GM23338 (cell line): Measurements from ENCODE around the gene FCSK. TPM values are rescaled to one million over a fixed set of nuclear protein-coding genes. Genes with fewer than 3 reads are reported as not detected.
"Not testable (repeated sequence)": the region's sequence is repeated elsewhere in the genome, so short reads cannot be mapped to it uniquely, and the experiment has no call there.

Source experiments
- ATAC-seq: fragments of 200-7000 bp; cut with Tn5 transposase; 3 replicates; pipeline ENCODE4 v1.9.1; 2020
- DNase-seq: peaks from one replicate; pipeline ENCODE4 v3.0.0-alpha.2; 2015; ENCODE audit warnings: low spot score
- H2AFZ ChIP-seq: fragments of 200-600 bp; sonication (generic); 2 replicates; pipeline ENCODE4 v1.8.0; 2016; ENCODE audit warnings: antibody characterized with exemption, mild to moderate bottlenecking, moderate library complexity
- H3F3A ChIP-seq: fragments of 200-600 bp; sonication (generic); replicated peaks from 2 replicates; pipeline ENCODE4 v1.8.0; 2017; ENCODE audit warnings: antibody characterized with exemption, mixed run types, low read depth
- H3K27ac ChIP-seq: fragments of 200-600 bp; sonication (generic); 2 replicates; pipeline ENCODE4 v1.6.1; 2016; ENCODE audit warnings: low read depth
- H3K27me3 ChIP-seq: fragments of 200-600 bp; sonication (generic); 2 replicates; pipeline ENCODE4 v1.8.0; 2016; ENCODE audit warnings: mild to moderate bottlenecking, mixed run types, moderate library complexity; ENCODE audit not compliant: insufficient read depth
- H3K36me3 ChIP-seq: fragments of 200-600 bp; sonication (generic); 2 replicates; pipeline ENCODE4 v1.8.0; 2016; ENCODE audit warnings: mild to moderate bottlenecking; ENCODE audit not compliant: insufficient read depth
- H3K4me1 ChIP-seq: fragments of 200-600 bp; sonication (generic); 2 replicates; pipeline ENCODE4 v1.8.0; 2016; ENCODE audit warnings: mild to moderate bottlenecking, moderate library complexity; ENCODE audit not compliant: insufficient read depth
- H3K4me2 ChIP-seq: fragments of 200-600 bp; sonication (generic); 2 replicates; pipeline ENCODE4 v1.7.1; 2017; ENCODE audit warnings: mixed run types
- H3K4me3 ChIP-seq: fragments of 200-600 bp; sonication (generic); 2 replicates; pipeline ENCODE4 v1.6.1; 2016; ENCODE audit warnings: mixed run types
- H3K79me2 ChIP-seq: fragments of 200-600 bp; sonication (generic); replicated peaks from 2 replicates; pipeline ENCODE4 v1.8.0; 2017; ENCODE audit warnings: mild to moderate bottlenecking; ENCODE audit not compliant: insufficient read depth
- H3K9me2 ChIP-seq: fragments of 200-600 bp; sonication (generic); 2 replicates; pipeline ENCODE4 v1.8.0; 2017; ENCODE audit not compliant: insufficient read depth
- H4K20me1 ChIP-seq: fragments of 200-600 bp; sonication (generic); replicated peaks from 2 replicates; pipeline ENCODE4 v1.8.0; 2017; ENCODE audit warnings: mild to moderate bottlenecking; ENCODE audit not compliant: insufficient read depth
- H3K27ac Mint-ChIP-seq: 2 replicates; pipeline ENCODE4 v1.8.0; 2020; ENCODE audit warnings: inconsistent platforms, mild to moderate bottlenecking, moderate library complexity, mixed read lengths
- H3K27me3 Mint-ChIP-seq: 3 replicates; pipeline ENCODE4 v1.8.0; 2022; ENCODE audit warnings: low read depth, mild to moderate bottlenecking, moderate library complexity, mixed read lengths, inconsistent platforms; ENCODE audit not compliant: insufficient read depth, poor library complexity
- H3K36me3 Mint-ChIP-seq: 3 replicates; pipeline ENCODE4 v1.8.0; 2021; ENCODE audit warnings: low read depth, mild to moderate bottlenecking, inconsistent platforms, moderate library complexity, mixed read lengths
- H3K4me1 Mint-ChIP-seq: 3 replicates; pipeline ENCODE4 v1.8.0; 2020; ENCODE audit warnings: mild to moderate bottlenecking, inconsistent platforms, mixed read lengths
- H3K4me3 Mint-ChIP-seq: 3 replicates; pipeline ENCODE4 v1.8.0; 2021; ENCODE audit warnings: moderate library complexity, mild to moderate bottlenecking, inconsistent platforms, mixed read lengths
- H3K9me3 Mint-ChIP-seq: 3 replicates; pipeline ENCODE4 v1.8.0; 2020; ENCODE audit warnings: moderate library complexity, mild to moderate bottlenecking, inconsistent platforms, mixed read lengths
- CTCF ChIP-seq, 2 experiments: fragments of 200-600 bp in 1 of 2; sonication (generic) in 1 of 2; conservative IDR thresholded peaks; 2 replicates each; pipeline versions ENCODE4 v1.5.1 to v1.6.1; 2016 to 2017; ENCODE audit warnings: antibody characterized with exemption in 2 of 2, low read depth in 2 of 2, mild to moderate bottlenecking in 2 of 2, moderate library complexity in 1 of 2
- ETS1 ChIP-seq: IDR thresholded peaks from 2 replicates; pipeline ENCODE4 v1.6.1; 2016; ENCODE audit warnings: antibody characterized with exemption
- JUNB ChIP-seq: IDR thresholded peaks from one replicate; pipeline ENCODE4 v1.6.1; 2016; ENCODE audit warnings: antibody characterized with exemption; ENCODE audit not compliant: unreplicated experiment
- NANOG ChIP-seq: IDR thresholded peaks from 2 replicates; pipeline ENCODE4 v1.6.1; 2016; ENCODE audit warnings: antibody characterized with exemption, borderline replicate concordance
- POLR2AphosphoS5 ChIP-seq: IDR thresholded peaks from 2 replicates; pipeline ENCODE4 v1.6.1; 2016; ENCODE audit warnings: antibody characterized with exemption, low read depth
- REST ChIP-seq: IDR thresholded peaks from one replicate; pipeline ENCODE4 v1.6.1; 2018; ENCODE audit warnings: antibody characterized with exemption; ENCODE audit not compliant: unreplicated experiment
- STAT1 ChIP-seq: IDR thresholded peaks from one replicate; pipeline ENCODE4 v1.6.1; 2016; ENCODE audit warnings: antibody characterized with exemption; ENCODE audit not compliant: unreplicated experiment
- ZNF462 ChIP-seq: fragments of 250-450 bp; sonication (Bioruptor Pico); IDR thresholded peaks from 2 replicates; pipeline ENCODE4 v1.5.0; 2020; ENCODE audit warnings: mild to moderate bottlenecking, moderate library complexity
- polyA plus RNA-seq: library from polyadenylated mRNA; unstranded; fragments of >200 nt; fragmentation: Nextera tagmentation; extraction: Ambion mirVana; gene quantifications from 2 replicates; pipeline ENCODE4 v1.2.1, GENCODE V29; 2016
- total RNA-seq: library from RNA; depleted of rRNA; stranded (reverse); fragments of >200 nt; shearing (Covaris generic); gene quantifications from 2 replicates; pipeline ENCODE4 v1.2.3, GENCODE V29; 2014

FCSK gene
- total and polyA plus RNA-seq, 2 experiments from 2014 or later, result 2.3 to 4.0 TPM

- H3K4me1 ChIP-seq, result peaks cover 16% of the 10 kb centered on the region
- H3K36me3 ChIP-seq, H3K9me2 ChIP-seq, H3K4me2 ChIP-seq, H3F3A ChIP-seq, H3K4me3 Mint-ChIP-seq, H3K27ac Mint-ChIP-seq, H3K4me1 Mint-ChIP-seq, DNase-seq, H3K36me3 Mint-ChIP-seq, H3K79me2 ChIP-seq, ATAC-seq, H2AFZ ChIP-seq, H3K27ac ChIP-seq, H3K4me3 ChIP-seq, H3K27me3 ChIP-seq, H4K20me1 ChIP-seq, H3K27me3 Mint-ChIP-seq, H3K9me3 Mint-ChIP-seq: not testable (repeated sequence)
Measured at GRCh38 chr16:70451004-70451340, 3.4 kb upstream of the FCSK start.

GRCh38 chr16:70453117-70453891 is 1.1 kb upstream of the FCSK start:
- H3F3A ChIP-seq, result peaks cover 12% of the 10 kb centered on the region; the same call in 1 of the 2 replicates
- Mint-ChIP-seq H3K4me3 (peak overlapping the region; percentile 87), H3K27ac (peak overlapping the region; percentile 98), H3K36me3 (no peaks in the 10 kb centered on the region), H3K4me1 (peaks cover 3% of the 10 kb centered on the region), H3K9me3 (no peaks in the 10 kb centered on the region; the same call in 2 of the 3 replicates), H3K27me3 (peaks cover 3% of the 10 kb centered on the region)
- ATAC-seq (no peak), DNase-seq (no peak)
- no peaks in the 10 kb centered on the region; the same call in 1 of the 2 replicates for H3K36me3 ChIP-seq
- H3K4me1 ChIP-seq, result peaks cover 7% of the 10 kb centered on the region; the same call in 1 of the 2 replicates
- peak overlapping the region; percentile 96 for H3K27ac ChIP-seq
- no peaks in the 10 kb centered on the region for H4K20me1 ChIP-seq
- H3K9me2 ChIP-seq, result no peaks in the 10 kb centered on the region
- no peaks in the 10 kb centered on the region; the same call in 1 of the 2 replicates for H3K79me2 ChIP-seq
- H3K27me3 ChIP-seq, result no peaks in the 10 kb centered on the region
- H3K4me3 ChIP-seq, result peak overlapping the region; percentile 48
- H3K4me2 ChIP-seq, result peak overlapping the region; percentile 97
- no peak overlapping the region for H2AFZ ChIP-seq
- TF ChIP-seq NANOG (no peak), POLR2AphosphoS5 (no peak), CTCF (conservative IDR thresholded peaks at IDR 0.05; ENCODE audit: low read depth in 2 of 2) (no peak), ETS1 (no peak), STAT1 (no peak), REST (no peak), ZNF462 (CRISPR knock-in tag) (no peak), JUNB (no peak)
